NCI-H1417 (cell line): ENCODE results near the gene CLMP.
"Not testable (repeated sequence)": the region's sequence is repeated elsewhere in the genome, so short reads cannot be mapped to it uniquely, and the experiment has no call there.

Experiments
- DNase-seq, 3 experiments: peaks; one replicate each; lab custom pipeline; 2025; lab: John Stamatoyannopoulos, UW

The CLMP gene

DNA sequence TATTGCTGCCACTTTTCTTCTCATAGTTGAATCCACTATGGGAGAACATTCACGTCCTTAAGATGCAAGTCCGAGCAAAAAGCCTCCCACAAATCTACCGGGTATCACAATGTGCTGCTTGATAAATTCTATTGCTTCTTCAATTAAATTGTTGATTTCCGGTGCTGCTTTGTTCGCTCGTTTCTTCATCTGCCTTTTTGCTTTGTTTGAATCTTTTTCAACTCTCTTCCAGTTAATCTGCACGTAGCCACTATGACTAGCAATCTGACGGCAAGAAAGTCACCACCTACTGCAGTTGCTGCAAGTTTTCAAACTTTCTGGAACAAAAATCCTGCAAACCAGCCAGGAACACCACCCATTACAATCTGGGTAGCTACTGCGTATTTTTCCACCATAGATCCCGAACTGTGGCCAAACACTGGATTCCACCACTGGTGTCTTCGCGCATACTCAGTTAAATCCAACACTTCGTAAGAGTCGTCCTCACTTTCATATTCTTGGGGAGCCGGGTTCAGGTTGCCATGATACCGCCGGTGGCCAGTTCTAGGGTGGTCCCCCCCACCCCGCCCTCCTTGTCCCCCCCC, 59.1 kb downstream of the CLMP start:
- DNase-seq: no peak

DNA sequence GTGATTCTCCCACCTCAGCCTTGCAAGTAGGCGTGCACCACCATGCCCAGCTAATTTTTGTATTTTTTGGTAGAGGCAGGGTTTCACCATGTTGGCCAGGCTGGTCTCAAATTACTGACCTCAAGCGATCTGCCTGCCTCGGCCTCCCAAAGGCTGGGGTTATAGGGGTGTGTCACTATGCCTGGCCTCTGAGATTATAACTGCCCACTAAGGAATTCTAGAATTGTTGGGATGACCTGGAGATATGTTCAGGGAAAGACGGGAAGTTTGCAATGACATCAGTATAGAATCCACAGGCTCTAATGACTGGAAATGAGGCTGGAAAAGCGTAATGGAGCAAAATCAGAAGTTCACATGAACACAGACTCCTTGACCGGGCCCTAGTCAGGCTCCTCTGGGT, 62.2 kb downstream of the CLMP start:
- DNase-seq: no peak

DNA sequence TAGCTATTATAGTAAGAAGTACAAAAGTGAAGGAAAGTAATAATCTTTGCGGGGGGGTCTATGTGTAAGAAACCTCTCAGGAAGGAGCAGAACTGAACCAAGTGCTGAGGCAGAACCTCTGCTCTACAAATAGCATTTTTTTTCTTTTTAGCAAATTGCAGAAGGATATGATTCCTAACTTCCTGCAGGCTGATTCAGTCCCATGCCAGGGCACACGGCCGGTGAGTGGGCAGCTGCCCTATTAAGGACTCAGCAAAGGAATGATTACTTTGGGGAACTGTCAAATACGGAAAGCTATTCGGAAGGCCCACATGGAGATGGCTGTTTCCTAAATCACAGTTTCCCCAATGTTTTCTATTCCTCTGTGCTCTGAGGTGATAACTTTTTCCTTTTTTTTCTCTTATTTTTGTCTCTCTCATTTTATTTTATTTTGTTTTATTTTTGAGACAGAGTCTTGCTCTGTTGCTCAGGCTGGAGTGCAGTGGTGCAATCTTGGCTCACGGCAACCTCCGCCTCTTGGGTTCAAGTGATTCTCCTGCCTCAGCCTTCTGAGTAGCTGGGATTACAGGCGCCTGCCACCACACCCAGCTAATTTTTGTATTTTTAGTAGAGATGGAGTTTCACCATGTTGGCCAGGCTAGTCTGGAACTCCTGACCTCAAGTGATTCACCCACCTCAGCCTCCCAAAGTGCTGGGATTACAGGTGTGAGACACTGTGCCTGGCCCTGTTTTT, 62.8 kb downstream of the CLMP start:
- DNase-seq: not testable (repeated sequence)

DNA sequence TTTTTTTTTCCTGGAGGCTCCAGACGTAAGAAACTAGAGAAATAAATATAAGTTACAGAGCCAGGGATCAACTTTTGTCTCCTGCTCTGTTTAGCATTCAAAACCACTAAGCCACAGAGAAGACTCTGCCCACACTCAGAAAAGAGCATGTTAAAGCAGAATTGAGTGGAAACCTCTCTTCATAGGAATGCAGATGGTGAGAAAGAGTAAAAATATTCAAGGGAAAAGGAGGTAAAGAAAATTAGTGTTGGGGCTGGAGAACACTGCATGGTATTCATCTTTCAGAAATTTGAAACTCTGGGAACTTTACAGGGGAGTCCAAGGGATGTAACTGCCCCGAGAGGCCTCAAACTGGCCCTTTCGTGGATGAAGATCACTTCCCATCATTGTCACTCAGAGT, 65.1 kb downstream of the CLMP start:
- no peak for DNase-seq

DNA sequence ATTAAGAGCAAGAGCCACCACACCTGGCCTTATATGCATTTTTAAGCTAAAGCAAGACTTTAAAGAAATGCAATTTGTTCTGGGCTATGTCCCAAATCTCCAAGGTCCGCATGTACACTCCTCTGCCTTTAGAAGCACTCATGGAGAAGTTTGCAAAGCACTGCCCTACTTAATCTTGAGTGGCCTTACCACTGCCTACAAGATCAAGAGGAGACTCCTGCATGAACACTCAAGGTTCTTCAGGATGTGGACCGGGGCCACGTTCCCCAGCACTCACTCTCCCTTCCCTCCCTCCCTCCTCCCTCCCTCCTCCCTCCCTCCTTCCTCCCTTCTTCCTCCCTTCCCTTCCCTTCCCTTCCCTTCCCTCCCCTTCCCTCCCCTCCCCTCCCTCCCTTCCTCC, 69.9 kb downstream of the CLMP start:
- DNase-seq: no peak

DNA sequence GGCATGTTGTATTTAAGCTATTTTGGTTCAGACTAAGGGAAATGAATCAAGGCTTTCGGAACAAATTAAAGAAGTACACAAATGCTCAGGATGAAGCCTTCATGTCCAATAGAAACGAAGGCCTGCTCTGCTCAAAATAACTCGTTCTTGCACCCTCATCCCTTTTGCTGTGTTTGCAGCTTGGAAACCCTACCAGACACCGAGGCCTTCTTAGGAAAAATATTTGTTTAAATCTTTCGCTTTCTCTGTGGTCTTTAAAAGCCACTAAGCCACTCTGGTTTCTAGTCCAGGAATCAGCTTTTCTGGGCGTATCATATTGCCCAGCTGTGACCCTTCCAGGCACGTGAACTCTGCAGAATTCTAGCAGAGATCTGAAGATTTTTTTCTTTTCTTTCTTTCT, 72.2 kb downstream of the CLMP start:
- no peak for DNase-seq

DNA sequence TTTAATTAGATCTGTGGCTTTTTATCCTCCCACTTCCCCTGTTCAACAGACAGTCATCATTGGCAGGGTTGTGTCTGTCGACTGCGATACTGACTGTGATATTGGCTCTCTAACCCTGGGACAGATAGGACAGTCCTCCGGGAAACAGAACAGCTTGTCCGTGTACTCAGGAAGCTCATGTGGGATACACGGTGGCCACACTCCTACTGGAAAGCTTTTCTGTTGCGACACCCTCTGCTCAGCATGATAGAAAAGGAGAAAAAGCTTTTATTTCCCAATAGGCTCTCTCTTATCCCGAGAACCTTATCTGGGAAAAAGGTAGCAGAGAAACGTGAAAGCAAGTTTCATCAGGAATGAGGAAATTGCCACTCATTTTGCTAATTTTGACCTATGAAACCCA, 72.7 kb downstream of the CLMP start:
- no peak for DNase-seq

DNA sequence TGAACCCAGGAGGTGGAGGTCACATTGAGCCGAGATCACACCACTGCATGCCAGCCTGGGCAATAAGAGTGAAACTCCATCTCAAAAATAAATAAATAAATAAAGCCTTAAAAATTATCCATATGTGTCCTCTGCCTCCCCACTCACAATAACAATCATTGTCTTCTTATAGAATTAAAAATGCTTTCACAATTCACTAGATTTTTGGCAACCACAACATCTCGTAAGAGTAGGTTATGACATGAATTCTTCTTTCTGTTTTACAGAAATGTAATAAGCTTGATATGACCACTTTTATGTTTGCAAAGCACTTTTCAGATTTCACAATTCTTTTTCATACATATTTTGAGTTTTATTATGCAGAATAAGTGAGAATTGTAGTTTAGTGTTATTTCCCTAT, 78.6 kb downstream of the CLMP start:
- no peak for DNase-seq

DNA sequence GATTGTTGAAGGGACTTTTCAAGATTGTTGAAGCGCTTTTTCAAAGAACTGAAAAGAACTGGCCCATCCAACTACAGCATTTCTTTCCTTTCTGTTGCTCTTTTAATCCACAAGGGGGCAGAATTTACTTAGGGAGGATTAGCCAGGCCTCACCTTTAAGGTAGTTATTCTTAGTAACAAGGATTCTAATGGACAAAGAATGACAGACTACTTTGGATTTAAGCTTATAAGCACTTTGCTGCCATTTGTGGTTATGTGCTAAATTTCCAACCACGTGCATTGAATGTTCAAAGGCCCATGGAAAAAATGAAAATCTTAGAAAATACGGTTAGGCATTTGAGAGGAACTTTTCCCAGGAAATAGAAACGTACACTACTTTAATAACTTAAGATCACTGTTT, 83.6 kb downstream of the CLMP start:
- peak; percentile 36 to 78 (median 63) for DNase-seq

DNA sequence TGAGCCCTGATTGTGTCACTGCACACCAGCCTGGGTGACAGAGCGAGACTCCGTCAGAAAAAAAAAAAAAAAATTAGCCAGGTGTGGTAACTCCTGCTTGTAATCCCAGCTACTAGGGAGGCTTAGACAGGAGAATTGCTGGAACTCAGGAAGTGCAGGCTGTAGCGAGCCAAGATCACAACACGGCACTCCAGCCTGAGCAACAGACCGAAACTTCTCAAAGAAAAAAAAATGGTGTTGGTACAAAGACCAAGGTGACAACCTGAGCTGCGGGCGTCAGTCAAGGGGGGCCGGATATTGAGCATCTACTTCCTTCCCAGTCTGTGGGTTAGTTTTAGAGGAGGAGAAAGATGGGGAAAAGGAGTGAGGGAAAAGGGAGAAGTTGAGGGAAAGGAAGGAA, 84.7 kb downstream of the CLMP start:
- no peak for DNase-seq

DNA sequence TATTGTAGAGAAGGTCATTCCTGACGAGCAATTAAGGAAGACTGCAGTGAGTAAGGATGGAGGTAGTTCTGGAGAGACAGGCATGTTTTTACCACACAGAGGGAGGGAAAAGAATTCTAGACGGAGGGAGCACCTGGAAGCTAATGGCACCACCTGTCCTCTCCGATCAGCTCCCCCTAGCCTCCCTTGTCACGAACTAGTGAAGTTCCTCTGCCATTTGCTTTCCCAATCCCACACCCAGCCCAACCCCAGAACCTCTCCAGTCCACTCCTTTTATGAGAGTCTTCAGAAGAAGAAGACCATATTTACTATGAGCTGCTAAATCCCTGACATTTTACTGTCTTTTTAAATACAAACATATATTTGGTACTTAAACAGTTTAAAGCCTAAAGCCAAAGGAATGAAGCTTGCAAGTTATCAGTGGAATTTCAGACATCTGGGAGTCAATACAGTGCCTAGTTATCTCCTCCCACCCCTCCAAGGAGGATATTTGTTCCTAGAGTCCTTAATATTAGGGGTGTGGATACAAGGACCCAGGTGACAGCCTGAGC, 87.0 kb downstream of the CLMP start:
- no peak for DNase-seq

DNA sequence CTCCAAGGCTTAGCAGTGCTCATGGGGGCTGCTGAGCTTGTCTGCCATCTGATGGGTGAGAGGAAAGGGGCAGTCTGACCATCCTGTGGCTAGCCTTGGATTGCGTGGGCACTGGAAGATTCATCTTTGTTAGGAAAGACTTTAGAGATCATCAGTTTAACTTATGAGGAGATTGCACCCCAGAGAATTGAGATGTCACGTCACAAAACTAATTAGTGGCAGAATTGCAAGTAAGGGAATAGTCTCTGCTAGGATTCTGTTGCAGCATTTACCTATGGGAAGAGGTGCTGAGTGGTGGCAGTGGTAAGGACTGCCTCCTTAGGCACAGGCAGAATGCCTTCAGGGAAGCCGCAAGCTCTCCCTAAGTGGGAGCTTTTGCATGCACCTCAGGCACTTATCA, 90.4 kb downstream of the CLMP start:
- DNase-seq: no peak

DNA sequence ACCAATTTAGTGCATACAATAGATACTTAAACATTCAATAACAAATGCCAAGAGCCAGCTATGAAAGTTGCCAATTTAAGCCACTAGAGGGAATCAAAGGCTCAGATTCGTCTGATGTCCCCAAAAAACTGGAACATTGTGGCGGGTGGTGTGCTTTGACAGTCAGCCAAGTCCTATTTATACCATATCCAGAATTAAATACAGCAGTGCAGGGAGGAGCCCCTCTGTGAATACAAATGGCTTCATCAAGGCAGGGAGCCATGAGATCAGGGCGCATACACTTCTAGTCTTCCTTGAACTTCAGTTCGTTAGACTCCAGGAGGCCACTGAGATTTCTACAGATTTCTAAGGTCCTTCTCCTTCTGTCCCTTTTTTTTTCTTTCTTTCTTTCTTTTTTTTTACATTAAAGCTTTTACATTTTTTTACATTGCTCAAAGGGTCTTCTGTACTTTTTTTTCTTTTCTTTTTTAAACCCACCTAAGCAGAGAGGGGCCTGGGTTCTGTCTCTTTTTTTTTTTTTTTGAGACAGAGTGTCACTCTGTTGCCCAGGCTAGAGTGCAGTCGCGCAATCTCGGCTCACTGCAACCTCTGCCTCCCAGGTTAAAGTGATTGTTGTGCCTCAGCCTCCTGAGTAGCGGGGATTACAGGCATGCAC, 91.6 kb downstream of the CLMP start:
- peak; percentile 39 to 91 (median 73) for DNase-seq

DNA sequence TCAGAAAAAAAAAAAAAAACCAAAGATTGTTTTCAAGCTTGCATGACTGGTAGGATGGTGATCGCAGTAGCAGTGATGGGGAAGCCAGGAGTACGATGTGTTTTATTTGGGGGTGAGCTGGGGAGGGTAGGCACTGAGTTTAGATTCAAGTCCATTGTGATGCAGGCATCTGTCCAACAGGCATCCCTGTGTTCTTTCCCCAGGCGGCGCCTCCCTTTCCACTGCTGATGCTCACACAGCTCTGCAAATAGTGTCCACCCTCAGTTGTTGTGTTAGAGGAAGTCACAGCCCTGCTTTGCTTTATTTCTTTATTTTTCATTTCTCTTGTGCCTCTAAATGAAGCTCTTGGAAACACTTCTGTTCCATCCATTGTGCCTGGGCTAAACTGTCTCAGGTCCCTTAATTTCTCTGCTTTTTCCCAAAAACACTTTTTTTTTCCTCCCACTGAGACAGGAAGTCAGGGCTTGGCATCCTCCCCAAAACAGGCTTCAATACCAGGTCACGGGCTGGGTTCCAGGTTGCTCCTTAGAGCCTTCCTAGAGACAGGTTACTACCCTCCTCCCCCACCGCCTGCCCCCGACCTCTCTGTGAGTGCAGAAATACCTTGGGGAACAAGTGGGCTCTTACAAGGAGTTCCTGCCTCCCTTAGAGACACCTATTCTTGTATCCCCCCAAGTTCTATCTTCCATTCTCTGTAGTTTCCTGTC, 94.5 kb downstream of the CLMP start:
- no peak for DNase-seq

DNA sequence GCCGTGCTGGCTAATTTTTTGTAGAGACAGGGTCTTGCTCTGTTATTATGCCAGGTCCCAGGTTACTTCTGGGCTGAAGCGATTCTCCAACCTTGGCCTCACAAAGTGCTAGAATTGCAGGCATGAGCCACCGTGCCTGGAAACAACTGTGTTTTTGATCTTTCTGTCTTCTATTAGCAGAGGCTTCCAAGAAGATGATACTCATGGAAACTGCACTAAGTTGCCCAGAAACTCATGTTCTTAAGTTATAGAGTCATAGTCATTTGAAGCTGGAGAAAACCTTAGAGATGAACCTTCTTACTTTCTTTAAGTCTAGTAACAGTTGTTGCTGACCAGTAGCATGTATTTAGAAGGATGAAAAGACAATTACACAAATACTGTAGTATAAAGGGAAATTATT, 96.1 kb downstream of the CLMP start:
- DNase-seq: no peak

DNA sequence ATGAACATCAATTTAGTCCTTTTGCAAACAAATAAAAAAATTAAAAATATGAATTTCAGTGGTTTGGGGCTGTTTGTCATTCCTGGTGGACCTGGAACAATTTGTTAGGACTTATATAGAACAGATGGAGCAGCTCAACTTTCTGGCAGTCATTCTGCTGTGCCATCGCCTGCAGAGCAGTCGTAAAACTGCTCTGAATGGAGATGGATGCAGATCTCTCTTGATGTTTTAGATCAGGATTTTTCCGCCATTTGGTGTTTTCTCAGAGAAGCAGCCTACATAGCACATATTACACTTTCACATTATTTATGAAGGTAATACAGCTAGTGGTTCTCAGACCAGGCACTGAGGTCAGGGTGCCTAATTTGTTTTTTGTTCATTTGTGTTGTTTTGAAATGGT, 101.3 kb downstream of the CLMP start:
- no peak for DNase-seq

DNA sequence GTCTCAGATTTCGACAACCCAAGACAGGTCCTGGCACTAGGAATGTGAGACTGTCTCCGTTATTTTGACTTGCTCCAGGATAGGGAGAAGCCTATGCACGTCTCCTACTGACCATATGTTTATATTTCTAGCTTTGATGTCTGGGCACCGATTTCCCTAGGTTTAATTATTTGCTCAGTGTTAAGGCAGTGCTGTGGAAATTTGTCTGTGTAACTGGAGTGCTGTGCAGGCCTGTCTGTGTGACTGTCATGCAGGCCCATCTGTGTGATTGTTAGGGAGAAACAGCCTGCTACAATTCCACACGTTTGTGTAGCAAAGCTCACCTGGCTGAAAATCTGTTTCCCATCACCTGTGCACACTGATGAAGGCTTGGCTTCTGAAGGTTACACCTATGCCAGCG, 103.5 kb downstream of the CLMP start:
- no peak for DNase-seq

DNA sequence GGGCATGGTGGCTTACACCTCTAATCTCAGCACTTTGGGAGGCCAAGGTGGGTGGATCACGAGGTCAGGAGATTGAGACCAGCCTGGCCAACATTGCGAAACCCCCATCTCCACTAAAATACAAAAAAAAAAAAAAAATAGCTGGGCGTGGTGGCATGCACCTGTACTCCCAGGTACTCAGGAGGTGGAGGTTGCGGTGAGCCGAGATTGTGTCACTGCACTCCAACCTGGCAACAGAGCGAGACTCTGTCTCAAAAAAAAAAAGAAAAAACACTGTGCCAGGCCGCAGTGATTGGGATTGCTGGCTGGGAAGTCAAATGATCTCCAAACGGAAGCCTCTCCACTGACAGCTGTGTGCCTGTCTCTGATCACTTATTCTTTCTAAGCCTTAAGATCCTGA, 104.9 kb downstream of the CLMP start:
- DNase-seq: not testable (repeated sequence)

DNA sequence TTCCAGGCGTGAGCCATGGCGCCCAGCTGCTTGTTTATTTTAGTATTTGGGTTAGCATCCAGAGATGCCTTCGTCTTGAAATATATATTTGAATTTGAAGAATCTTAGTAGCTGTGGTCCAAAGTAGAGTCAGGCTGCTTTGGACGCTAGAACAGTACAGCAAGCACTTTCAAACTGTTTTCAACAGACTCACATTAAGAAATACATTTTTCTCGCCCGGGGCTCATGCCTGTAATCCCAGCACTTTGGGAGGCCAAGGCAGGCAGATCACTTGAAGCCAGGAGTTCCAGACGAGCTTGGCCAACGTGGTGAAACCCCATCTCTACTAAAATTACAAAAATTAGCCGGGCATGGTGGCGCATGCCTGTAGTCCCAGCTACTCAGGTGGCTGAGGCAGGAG, 106.2 kb downstream of the CLMP start:
- not testable (repeated sequence) for DNase-seq

DNA sequence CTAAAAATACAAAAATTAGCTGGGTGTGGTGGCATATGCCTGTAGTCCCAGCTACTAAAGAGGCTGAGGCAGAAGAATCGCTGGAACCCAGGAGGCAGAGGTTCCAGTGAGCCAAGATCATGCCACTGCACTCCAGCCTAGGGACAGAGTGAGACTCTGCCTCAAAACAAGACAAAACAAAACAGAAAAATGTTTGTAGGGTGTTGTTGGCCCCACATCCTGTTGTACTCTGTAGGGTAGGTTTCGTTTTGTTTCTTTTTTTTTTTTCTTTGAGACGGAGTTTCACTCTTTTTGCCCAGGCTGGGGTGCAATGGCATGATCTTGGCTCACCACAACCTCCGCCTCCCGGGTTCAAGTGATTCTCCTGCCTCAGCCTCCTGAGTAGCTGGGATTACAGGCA, 107.4 kb downstream of the CLMP start:
- not testable (repeated sequence) for DNase-seq

DNA sequence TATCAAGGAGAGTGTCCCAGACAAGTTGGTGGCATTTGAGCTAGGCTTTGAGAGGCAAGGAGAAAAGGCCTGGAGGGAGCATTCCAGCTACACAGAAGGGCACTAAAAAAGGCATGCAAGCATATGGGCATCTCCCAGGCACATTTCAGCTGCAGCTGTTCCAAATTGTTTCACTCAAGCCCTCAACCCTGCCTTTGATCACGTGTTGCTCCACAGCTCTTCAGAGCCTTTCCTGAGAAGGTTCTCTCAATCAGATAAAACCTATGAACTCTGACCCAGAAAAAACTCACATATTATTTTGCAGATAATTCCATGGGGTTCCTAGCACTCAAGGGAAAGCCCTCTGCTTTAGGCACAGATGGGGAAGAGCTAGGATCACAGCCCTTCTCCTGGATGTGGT, 108.7 kb downstream of the CLMP start:
- DNase-seq: no peak

DNA sequence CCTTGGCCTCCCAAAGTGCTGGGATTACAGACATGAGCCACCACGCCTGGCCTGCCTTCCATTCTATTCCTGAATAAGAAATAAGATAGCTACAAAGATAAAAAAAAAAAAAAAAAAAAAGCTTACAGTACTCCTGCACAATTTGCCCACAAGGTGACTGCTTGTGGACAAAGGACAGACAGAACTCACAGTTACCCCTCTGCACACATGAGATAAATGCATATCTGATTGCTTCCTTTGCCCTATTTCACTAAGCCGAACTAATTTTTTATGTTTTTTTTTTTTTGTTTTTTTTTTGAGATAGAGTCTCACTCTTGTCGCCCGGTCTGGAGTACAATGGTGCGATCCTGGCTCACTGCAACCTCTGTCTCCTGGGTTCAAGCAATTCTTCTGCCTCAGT, 109.6 kb downstream of the CLMP start:
- DNase-seq: no peak

DNA sequence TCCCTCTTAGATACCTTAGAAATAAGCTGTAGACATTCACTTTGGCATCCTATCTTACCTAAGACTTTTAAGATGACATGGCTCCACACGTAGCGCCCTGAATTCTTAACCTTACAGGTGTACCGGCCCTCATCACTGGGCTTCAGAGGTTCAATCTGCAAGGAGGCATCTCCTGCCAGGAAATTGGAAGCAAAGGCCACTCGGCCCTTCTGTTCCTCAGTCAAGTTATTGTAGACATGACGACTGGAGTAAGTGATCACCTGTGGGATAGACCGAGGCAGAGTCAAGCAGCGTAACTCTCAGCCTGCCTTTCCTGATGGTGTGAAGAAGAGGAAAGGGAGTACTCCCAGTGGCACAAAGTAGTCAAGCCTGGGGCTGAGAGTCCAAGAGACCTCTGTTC, 110.6 kb downstream of the CLMP start:
- DNase-seq: no peak
